GM18873 (cell line): ENCODE data around the gene CSN3.
"Not testable (repeated sequence)": the region's sequence is repeated elsewhere in the genome, so short reads cannot be mapped to it uniquely, and the experiment has no call there.

Source experiments
- ATAC-seq: cut with Tn5 transposase; IDR thresholded peaks from one replicate; pipeline ENCODE4 v1.9.1; 2021; ENCODE audit warnings: mild to moderate bottlenecking, moderate library complexity, moderate number of reproducible peaks; ENCODE audit not compliant: unreplicated experiment, low FRiP score

The CSN3 gene, protein sequence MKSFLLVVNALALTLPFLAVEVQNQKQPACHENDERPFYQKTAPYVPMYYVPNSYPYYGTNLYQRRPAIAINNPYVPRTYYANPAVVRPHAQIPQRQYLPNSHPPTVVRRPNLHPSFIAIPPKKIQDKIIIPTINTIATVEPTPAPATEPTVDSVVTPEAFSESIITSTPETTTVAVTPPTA

DNA sequence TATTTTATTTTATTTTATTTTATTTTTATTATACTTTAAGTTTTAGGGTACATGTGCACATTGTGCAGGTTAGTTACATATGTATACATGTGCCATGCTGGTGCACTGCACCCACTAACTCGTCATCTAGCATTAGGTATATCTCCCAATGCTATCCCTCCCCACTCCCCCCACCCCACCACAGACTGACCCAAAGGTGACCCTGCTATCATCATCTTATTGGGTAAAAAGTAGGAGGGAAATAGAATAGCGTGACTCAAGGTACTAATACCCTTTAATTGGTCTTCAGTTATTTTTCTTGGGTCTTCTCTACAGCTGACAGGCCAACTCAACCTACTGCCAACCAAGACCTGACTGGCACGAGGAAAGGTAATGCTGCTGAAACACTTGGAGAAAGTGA lies at the start of gene CSN3:
Gene CSN3, plus strand, starts transcription at position 301 of the 400 bp plus-strand sequence. CDS start 2,223 bp downstream, outside the sequence.
- ATAC-seq: not testable (repeated sequence)

DNA sequence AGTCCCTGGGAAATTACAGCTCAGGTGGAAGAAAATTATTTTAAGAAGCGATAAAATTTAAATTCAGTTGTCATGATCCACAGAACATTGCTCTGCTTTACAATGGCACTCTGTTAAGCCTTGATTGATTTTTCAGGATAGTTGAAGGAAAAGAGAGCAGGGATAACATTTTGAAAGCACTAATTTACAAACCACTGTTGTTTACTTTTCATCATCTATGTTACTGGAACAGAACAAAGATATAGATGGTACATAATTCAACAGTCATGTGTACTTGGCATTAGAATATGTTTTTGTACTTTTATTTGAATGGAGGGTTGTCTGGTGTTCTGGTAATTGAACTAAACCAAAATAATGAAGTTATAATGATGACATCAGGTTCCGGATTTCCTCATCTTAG lies 49.5 kb upstream of the CSN3 start:
- ATAC-seq: no peak

DNA sequence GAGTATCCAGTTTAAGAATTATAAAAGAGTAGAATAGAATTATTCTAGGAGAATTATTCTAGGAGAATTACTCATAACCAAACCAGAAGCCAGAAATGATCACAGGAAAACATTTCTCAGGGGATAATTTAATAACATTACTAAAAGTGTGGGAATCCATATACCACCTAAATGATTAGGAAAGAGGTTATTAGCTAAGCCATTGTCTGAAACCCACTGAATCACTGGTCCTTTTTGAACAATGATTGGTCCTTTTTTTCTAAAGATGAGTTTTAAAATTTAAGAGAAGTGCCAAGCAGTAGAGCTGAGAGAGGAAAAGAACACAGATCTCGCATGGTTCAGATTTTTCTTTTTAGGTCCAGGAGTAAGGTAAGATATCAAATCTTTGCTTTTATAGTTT lies 47.0 kb upstream of the CSN3 start, which contains the start of gene ODAM:
Gene ODAM, plus strand, starts transcription at position 301 of the 400 bp plus-strand sequence. CDS start 819 bp downstream, outside the sequence.
- no peak for ATAC-seq

DNA sequence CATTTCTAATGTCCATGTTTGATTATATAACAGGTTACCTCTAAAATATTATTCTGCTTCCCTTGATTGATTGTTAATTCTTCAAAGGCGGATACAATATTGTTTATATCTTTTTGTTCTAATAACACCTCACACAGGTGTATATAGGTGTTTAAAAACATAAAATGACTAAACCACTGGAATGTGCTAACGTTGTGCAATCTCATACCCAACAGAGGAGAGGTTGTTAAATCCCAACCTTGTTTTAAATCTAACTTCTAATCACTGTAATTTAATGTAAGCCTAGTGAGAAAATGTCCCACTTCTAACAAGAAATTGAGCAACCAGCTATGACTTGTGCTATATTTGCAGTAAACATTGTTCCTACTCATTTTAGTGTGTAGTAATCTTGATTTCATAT lies 45.5 kb upstream of the CSN3 start:
- ATAC-seq: no peak

- no peak for ATAC-seq
These were observed 44.6 kb upstream of the CSN3 start for GRCh38 chr4:70197842-70198241.

- no peak for ATAC-seq
These were observed 38.8 kb upstream of the CSN3 start for GRCh38 chr4:70203601-70204000.

DNA sequence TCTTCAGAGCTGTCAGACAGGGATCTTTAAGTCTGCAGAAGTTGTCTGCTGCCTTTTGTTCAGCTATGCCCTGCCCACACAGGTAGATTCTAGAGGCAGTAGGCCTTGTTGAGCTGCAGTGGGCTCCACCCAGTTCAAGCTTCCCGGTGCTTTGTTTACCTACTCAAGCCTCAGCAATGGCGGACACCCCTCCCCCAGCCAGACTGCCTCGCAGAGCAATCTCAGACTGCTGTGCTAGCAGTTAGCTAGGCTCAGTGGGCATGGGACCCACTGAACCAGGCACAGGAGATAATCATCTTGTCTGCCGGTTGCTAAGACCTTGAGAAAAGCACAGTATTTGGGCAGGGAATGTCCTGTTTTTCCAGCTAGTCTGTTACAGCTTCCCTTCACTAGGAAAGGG lies 29.6 kb upstream of the CSN3 start:
- not testable (repeated sequence) for ATAC-seq

- not testable (repeated sequence) for ATAC-seq
These were observed 26.3 kb upstream of the CSN3 start for GRCh38 chr4:70216109-70216508.

- not testable (repeated sequence) for ATAC-seq
These were observed 25.8 kb upstream of the CSN3 start for GRCh38 chr4:70216550-70216949.

- ATAC-seq: not testable (repeated sequence)
These were observed 21.0 kb upstream of the CSN3 start for GRCh38 chr4:70221389-70221788.

DNA sequence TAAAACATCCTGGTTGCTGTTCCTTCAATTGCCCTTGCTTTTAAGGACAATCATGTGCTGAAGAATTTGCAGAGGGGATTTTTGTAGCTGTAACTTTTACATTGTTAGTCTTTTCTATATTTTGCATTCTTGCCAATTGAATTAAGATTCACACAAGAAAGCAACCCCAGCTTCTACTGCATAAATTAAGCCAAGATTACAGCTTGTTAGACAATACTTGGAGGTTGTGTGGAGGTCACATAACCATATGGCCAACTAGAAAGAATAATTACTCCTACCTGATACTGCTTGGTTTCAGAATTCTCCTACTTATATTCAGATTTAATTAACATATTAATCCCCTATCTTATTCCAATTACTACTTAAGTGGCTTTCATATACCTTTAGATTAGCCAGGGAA lies 20.6 kb upstream of the CSN3 start:
- ATAC-seq: not testable (repeated sequence)

DNA sequence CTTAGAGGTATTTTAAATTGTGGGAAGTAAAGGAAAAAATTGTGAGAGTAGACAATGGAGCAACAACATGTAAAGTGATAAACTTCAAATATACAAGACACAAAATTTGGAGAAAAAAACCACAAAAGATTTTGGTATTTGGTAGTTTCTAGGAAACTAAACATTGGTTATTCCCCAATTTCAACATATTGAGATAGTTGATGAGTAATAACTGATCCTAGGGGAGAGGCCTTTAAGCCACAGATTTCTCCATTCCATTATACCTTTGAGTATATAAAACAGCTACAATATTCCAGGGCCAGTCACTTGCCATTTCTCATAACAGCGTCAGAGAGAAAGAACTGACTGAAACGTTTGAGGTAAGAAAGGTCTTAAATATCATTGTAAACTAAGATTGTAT lies 16.6 kb upstream of the CSN3 start, which contains the start of gene FDCSP:
Gene FDCSP, plus strand, starts transcription at position 301 of the 400 bp plus-strand sequence. CDS start 5,071 bp downstream, outside the sequence.
- ATAC-seq: no peak

DNA sequence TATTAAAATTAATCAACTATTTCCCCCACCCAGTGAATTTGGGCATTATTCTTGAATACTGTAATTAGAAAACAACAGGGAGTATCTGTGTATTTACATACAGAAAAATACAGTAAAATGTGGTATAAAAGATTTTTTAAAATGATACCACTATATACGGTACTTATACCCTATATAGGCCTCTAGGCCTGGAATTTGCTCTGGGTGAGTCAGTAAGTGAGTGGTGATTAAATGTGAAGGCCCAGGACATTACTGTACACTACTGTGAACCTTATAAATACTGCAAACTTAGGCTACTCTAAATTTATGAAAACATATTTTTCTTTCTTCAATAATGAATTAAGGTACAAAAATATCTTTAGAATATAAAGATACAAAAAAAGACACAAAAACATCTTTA lies 6.3 kb upstream of the CSN3 start:
- ATAC-seq: no peak

GRCh38 chr4:70239131-70239883 lies 3.1 kb upstream of the CSN3 start:
- ATAC-seq: no peak

- no peak for ATAC-seq
These were observed 2.4 kb upstream of the CSN3 start for GRCh38 chr4:70239884-70240591.

DNA sequence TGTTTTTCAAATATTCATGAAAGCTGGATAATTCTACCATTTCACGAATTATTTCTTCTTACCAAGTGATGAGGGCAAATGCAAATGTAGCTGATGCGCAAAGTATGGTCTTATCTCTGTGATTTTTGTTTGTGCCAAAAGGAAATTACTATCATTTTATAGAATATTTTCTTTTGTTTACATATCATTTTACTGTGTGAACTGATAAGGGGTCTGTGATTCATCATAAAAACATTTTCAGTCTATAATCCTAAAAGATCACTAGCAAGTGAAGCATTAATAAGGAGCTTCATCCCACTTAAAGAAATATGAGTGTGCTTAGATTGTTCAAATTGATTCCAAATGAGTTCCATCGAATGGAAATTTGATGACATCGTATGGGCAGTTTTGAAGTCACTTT lies 694 bp downstream of the CSN3 start:
- no peak for ATAC-seq

DNA sequence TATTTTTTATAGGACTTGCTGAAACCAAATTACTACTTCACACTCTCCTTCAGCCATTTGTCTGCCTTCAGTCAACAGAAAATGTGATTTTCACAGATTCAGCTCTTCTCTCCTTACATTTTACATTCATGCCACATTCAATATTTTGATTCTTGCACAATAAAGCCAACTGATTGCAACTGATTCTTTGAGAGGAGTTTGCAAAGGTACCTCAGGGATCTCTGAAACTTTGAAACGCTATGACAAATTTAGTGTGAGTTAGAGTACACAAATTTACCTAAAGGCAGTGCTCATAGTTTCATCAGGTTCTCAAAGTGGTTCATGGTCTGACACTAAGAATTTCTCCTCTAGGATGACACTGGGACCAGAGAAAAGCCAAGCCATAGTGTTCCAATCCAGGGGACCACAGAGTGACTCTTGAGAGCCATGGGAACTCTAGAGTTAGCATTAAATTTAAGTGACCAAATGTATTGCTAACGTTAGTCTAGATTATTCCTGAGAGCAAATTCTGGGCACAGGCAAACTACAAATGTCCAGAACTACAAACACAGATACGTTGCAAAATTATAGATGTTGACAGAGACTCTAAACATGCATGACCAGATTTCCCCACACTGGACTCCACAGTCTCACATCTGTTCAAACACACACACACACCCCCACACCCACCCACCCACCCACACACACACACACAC lies 9.0 kb downstream of the CSN3 start:
- no peak for ATAC-seq

DNA sequence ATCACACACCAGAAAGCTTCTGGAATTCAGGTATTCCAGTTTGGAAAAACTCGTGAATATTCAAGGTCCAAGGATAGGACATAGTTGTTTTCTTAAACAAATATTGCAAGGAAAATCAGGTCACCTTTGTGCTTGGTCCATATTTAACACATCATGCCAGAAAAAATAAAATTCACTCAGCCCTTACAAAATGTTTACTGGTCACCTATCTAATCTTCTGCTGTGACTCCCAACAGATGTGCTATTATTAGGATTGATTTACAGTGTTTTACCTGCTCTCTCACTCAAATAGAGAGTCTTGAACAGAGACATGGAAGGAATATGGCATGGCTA lies 9.5 kb downstream of the CSN3 start:
- ATAC-seq: no peak

- no peak for ATAC-seq
These were observed 27.3 kb downstream of the CSN3 start for GRCh38 chr4:70269674-70270073.

DNA sequence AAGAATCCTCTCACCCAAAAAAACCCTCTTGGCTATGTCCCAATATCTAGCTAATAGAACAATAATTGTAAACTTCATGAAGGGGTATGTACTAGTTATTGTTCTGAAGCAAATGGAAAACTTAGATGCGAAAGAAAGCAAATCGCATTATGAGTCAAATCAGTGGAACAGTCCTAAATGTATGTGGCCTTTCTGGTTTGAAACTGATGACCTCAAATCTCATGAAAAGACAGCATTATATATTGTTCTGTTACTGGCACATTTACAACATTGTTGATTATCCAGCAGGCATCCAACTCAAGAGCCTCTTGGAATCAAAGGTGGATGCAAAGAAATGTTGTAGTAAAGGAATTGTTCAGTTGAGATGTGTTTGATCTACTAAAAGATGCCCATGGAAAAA lies 34.7 kb downstream of the CSN3 start:
- no peak for ATAC-seq

DNA sequence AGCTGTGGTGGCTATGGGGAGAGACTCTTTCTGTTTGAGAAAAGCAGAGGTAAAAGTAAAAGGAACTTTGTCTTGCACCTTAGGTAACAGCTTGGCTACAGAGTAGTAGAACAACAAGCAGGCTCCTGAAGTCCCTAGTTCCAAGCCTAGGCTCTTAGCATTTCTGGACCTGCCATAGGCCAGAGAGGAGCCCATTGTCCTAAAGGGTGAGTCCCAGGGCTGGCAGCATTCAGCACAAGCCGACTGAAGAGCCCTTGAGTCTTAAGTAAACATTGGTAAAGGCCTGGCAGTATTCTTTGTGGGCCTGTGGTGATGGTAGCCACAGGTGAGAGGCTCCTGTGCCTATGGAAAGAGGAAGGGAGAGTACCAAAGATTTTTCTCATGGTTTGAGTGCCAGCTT lies 38.2 kb downstream of the CSN3 start:
- ATAC-seq: no peak
